Measurements from ENCODE around the gene CPNE7. TPM values are rescaled to one million over a fixed set of nuclear protein-coding genes. Genes with fewer than 3 reads are reported as not detected.

CPNE7 gene
- polyA plus RNA-seq, 3 donors = 2.0 to 3.4 (median 3.0) TPM

GRCh38 chr16:89599902-89600301, 24.3 kb downstream of the CPNE7 start:
- DNase-seq (ENCODE audit: low read depth in 3 of 3, low spot score in 2 of 3) = no peak

DNA sequence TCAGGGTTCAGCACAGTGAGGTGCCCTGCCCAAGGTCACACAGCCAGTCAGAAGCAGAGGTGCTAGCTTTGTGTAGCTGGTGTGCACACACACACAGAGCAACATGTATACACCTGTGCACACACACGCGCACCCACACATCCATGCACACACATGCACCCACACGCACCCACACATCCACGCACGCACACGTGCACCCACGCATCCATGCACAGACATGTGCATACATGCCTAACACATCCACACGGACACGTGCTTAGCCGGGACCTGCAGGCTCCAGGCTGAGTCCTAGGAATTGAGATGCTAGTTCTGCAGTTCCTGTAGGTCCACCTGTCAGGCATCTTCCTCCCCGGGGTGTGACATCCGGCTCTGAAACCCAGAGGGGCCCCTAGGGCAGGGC, 24.9 kb downstream of the CPNE7 start:
- no peak for DNase-seq (ENCODE audit: low read depth in 3 of 3, low spot score in 2 of 3)

- DNase-seq (ENCODE audit: low read depth in 3 of 3, low spot score in 2 of 3) = no peak
Measured at GRCh38 chr16:89600956-89601355, 25.4 kb downstream of the CPNE7 start.

DNA sequence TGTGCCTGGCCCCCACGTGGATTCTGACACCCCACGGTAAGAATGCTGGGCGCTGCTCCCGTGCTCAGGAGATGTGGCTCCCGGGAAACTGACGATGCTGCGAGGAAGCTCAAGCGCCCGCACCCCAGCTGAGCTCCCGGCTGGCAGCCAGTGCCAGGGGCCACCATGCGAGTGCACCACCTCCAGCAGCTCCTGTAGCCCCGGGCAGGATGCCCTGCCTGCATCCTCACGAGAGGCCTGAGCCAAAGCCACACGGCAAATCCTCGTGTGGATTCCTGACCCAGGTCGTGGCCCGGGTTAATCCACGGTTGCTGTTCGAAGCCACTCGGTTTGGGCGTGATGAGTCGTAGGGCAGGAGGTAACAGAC, 26.3 kb downstream of the CPNE7 start:
- no peak for DNase-seq (ENCODE audit: low read depth in 3 of 3, low spot score in 2 of 3)

DNA sequence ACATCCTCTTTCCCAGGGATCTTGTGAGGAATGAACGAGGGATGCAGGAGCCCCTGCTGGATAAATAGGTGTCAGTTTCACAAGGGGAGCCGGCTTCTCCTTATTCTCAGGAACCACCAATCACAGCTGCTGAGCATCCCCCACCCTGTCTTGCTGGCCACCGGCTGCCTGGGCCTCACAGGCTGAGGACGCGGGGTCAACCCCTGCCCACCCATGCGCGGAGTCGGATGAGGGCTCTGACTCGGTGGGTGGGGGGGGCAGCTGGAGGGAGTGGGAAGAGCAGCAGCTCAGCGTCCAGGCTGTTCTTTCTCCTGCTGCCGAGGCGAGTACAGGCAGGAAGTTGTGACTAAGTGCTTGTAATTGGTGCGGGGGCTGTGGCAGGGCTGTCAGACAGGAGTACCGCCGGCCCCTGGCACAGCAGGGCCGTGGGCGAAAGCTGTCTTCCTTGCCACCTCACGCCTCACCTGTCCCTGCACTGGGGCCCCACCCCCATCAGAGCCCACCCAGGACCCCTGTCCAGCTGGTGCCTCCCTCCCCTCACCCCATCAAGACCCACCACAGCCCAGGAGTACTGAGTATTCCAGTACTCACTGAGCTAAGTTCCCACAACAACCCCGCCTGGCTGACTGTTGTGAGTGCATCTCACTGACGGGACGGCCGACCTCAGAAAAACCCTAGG, 26.9 kb downstream of the CPNE7 start:
- DNase-seq (ENCODE audit: low read depth in 3 of 3, low spot score in 2 of 3) = peak; percentile 73 to 81 (median 77)

- DNase-seq (ENCODE audit: low read depth in 3 of 3, low spot score in 2 of 3) = no peak
Measured at GRCh38 chr16:89602952-89603590, 27.5 kb downstream of the CPNE7 start.

GRCh38 chr16:89604764-89605163, 29.2 kb downstream of the CPNE7 start:
- no peak for DNase-seq (ENCODE audit: low read depth in 3 of 3, low spot score in 2 of 3)

- no peak for DNase-seq (ENCODE audit: low read depth in 3 of 3, low spot score in 2 of 3)
Measured at GRCh38 chr16:89605186-89605970, 29.8 kb downstream of the CPNE7 start.

DNA sequence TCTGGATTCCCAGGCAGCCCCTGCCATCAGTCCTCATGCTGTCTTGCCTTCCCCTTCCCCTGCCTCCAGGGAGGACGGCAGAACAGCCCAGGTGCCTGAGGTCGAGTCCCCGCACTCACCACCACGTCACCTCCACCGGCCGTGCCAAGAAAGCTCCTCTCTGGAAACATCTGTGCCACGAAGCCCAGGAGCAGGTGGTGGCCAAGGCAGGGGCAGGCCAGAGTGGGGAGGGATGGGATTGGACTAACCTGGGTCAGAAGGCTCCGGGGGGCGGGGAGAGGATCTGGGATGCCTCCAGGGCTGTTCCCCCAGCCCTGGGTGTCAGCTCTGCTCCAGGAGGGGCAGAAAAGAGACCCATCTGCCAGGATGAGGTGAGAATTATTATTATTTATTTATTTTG, 30.4 kb downstream of the CPNE7 start:
- DNase-seq (ENCODE audit: low read depth in 3 of 3, low spot score in 2 of 3) = no peak

DNA sequence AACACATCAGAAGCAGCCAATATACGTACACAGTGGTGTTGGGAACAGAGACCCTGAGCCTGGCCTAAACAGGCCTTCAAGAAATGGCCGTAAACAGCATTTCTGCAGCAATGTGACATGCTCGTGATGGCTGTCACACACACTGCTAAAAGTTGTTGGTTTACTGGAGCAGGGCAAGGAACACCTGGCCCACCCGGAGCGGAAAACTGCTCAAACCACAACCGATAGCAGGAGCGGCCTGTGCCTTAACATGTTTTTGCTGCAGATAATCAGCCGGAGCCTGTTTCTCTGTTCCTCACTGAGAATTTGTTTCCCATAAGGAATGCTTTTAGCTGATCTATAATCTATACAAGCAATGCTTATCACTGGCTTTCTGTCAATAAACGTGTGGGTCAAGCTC, 31.9 kb downstream of the CPNE7 start:
- no peak for DNase-seq (ENCODE audit: low read depth in 3 of 3, low spot score in 2 of 3)

DNA sequence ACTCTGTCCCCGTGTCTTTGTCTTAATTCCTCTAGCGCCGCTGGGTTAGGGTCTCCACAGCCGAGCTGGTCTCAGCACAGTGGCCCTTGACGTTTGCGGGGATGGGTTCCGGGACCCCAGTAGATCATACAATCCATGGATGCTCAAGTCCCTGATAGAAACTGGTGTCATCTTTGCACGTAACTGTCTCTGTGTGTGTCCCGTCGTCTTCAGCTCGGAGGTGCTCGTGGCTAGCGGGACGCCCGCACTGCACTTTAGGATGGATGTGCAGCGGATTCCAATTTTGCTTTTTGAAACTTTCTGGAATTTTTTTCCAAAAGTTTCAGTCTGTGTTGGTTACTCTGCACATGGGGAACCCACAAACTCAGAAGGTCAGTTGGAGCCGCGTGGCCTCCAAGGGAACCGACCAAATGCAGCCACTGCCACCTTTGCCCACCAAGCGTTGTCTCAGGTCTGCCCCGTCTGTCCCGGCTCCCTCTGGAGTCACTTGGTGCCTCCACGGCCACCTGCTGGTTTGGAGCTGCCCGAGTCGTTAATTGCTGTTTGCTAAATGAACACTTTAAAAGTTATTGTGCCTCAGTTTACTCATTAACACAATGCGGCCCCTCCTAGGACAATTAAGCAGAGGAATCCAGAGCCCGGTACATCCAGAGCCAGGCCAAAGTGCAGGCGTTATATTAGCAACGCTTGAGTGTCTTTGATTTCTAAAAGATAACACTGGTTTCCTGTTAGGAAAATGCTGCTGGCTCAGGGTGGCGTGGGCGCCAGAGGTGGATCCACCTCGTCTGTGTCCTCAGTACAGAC, 32.6 kb downstream of the CPNE7 start:
- no peak for DNase-seq (ENCODE audit: low read depth in 3 of 3, low spot score in 2 of 3)

DNA sequence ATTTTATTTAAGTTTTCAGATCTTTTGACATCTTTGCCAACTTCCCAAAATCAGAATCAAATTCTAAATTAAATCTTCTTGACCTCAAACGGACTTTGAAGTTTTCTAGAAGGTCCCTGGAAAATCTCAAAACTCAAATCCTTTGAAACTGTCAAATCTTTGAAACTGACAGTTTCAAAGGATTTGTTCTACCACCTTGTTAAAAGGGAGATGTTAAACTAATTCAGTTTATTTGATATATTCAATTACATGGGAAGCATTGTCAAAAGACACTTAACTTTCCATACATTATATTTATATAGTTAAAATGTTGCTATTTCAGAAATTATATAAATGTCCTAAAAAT, 34.5 kb downstream of the CPNE7 start:
- DNase-seq (ENCODE audit: low read depth in 3 of 3, low spot score in 2 of 3) = no peak

- DNase-seq (ENCODE audit: low read depth in 3 of 3, low spot score in 2 of 3) = no peak
Measured at GRCh38 chr16:89612415-89613166, 37.0 kb downstream of the CPNE7 start.

- peak in 1 of 3 donors; percentile 37 for DNase-seq (ENCODE audit: low read depth in 3 of 3, low spot score in 2 of 3)
Measured at GRCh38 chr16:89613231-89613953, 37.8 kb downstream of the CPNE7 start, which contains the start of gene DPEP1. Gene DPEP1, plus strand, starts transcription at chr16:89613642. Its CDS starts 16,769 bp downstream, at chr16:89630411.

DNA sequence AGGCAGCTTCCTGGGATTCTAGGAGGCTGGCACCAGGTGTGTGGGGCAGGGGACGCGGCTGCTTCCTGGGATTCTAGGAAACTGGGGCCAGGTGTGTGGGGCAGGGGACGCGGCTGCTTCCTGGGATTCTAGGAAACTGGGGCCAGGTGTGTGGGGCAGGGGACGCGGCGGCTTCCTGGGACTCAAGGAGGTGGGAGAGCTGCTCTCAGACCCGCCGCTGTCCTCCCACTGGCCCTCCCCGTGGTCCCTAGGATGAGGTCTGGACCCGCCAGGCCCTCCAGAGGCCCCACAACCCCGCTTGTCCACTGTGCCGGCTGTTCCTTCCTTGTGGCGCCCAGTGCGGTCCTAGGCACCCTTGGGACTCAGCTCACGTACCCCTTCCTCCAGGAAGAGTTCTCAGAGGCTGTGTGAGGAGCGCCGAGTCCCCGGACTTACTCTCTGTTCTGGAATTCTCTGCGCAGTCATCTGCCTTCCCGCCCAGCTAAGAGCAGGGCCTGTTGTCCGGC, 38.4 kb downstream of the CPNE7 start:
- DNase-seq (ENCODE audit: low read depth in 3 of 3, low spot score in 2 of 3) = no peak

DNA sequence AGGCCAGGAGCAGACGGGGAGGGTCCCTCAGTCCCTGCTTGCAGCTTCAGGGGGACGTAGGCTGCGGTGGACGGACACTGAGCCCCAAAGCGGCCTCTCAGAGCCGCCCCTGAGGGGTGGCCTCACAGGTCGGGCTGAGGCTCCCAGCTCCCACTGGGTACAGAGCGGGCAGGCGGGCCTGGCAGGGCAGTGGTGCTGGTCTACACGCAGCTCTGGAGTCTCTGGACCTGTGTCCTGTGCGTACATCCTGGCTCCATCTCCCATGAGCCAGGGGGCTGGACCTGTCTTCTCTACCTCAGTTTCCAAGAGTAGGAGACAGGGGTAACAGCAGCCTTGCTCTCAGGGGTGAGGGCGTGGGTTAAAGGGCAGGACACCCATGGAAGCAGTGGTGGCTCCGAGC, 39.6 kb downstream of the CPNE7 start:
- DNase-seq (ENCODE audit: low read depth in 3 of 3, low spot score in 2 of 3) = no peak

DNA sequence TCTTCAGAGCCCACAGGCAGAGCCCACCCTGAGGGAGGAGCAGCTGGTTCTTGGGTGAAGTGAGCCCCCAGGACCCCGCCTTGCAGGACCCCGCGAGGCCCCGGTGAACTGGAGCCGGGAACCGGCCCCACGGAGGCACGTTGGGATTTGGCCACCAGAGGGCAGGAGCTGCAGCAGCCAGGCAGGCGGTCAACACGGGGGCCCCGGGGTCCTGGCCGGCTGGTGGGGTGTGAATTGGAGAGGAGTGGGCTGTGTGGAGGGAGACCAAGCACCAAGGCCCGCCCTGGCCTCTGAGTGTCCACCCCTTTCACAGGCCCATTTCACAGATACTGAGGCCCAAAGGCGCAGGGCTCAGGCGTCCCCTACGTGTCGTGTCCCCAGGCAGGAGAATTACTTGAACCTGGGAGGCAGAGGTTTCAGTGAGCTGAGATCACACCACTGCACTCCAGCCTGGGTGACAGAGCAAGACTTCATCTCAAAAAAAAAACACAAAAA, 40.1 kb downstream of the CPNE7 start:
- DNase-seq (ENCODE audit: low read depth in 3 of 3, low spot score in 2 of 3) = no peak

DNA sequence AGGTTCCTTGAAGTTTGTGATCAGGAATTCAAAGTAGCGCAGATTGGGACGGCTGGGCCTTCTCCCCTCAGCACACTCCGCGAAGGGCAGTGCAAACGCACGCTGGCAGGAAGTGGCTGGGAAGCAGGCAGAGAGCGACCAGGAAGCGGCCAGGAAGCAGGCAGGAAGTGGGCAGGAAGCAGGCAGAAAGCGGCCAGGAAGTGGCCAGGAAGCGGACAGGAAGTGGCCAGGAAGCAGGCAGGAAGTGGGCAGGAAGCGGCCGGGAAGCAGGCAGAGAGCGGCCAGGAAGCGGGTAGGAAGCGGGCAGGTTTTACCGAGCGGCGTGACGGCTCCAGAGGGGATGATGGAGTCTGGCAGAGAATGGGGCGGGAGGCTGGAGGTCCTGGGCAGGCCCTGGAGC, 41.1 kb downstream of the CPNE7 start:
- DNase-seq (ENCODE audit: low read depth in 3 of 3, low spot score in 2 of 3) = no peak

DNA sequence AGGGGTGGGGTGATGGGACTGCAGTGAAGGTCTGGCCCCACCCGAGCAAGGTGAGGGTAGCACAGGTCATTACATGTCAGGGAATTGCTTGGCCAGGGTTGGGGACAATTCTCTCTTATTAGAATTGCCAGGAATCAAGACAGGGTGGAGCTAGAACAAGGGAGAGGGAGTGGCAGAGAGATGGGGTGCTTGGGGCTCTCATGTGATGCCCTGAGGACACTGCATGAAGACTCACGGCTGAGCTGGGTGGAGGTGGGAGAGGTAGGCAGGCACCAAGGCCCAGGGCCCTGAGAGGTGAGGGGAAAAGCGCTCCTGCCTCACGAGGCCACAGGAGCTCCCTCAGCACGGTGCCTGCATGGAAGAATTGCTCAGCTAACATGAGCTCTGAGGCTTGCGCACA, 41.5 kb downstream of the CPNE7 start:
- DNase-seq (ENCODE audit: low read depth in 3 of 3, low spot score in 2 of 3) = no peak
